ENCODE data around the gene ZFP3. TPM values are rescaled to one million over a fixed set of nuclear protein-coding genes. Genes with fewer than 3 reads are reported as not detected.
"Not testable (repeated sequence)": the region's sequence is repeated elsewhere in the genome, so short reads cannot be mapped to it uniquely, and the experiment has no call there.

The ZFP3 gene
- total and polyA plus RNA-seq, 4 donors: 2.3 to 7.3 (median 3.7) TPM

- Histone ChIP-seq H3K36me3 (ENCODE audit: control insufficient read depth in 4 of 4, insufficient read depth in 4 of 4, low read length in 4 of 4) (no peaks in the 10 kb centered on the region), H3K9me3 (ENCODE audit: control insufficient read depth in 4 of 4, insufficient read depth in 3 of 4, low read length in 3 of 4) (peaks cover 0 to 12% (median 0%) of the 10 kb centered on the region in 4 donors), H3K4me3 (no peak overlapping the region), H3K27me3 (ENCODE audit: control insufficient read depth in 3 of 3, insufficient read depth in 3 of 3, low read length in 2 of 3) (peaks cover 0 to 27% (median 20%) of the 10 kb centered on the region in 3 donors), H3K27ac (ENCODE audit: low read depth in 1 of 2, low read length in 1 of 2) (no peak overlapping the region), H3K9ac (ENCODE audit: insufficient read depth in 1 of 2, low read length in 2 of 2) (no peak overlapping the region), H3K4me1 (ENCODE audit: control insufficient read depth in 5 of 5, insufficient read depth in 5 of 5, low read length in 5 of 5) (peaks cover 0 to 3% (median 0%) of the 10 kb centered on the region in 5 donors)
- WGBS, 2 donors: 88 to 94% methylated on average over 6 of the region's 6 CpGs
- TF ChIP-seq, protein P1, sequence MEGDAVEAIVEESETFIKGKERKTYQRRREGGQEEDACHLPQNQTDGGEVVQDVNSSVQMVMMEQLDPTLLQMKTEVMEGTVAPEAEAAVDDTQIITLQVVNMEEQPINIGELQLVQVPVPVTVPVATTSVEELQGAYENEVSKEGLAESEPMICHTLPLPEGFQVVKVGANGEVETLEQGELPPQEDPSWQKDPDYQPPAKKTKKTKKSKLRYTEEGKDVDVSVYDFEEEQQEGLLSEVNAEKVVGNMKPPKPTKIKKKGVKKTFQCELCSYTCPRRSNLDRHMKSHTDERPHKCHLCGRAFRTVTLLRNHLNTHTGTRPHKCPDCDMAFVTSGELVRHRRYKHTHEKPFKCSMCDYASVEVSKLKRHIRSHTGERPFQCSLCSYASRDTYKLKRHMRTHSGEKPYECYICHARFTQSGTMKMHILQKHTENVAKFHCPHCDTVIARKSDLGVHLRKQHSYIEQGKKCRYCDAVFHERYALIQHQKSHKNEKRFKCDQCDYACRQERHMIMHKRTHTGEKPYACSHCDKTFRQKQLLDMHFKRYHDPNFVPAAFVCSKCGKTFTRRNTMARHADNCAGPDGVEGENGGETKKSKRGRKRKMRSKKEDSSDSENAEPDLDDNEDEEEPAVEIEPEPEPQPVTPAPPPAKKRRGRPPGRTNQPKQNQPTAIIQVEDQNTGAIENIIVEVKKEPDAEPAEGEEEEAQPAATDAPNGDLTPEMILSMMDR (IDR thresholded peaks at IDR 0.05; ENCODE audit: control extremely low read depth, extremely low read depth): no peak
- DNase-seq (no peak), ATAC-seq (ENCODE audit: insufficient read depth, low FRiP score) (no peak)
Observed at GRCh38 chr17:5118219-5118618, 40.0 kb downstream of the ZFP3 start.

- no peak overlapping the region for H3K9ac ChIP-seq (ENCODE audit: insufficient read depth in 1 of 2, low read length in 2 of 2)
- 88 to 93% methylated on average over 7 of the region's 7 CpGs for WGBS, 2 donors
- DNase-seq (no peak), ATAC-seq (ENCODE audit: insufficient read depth, low FRiP score) (no peak)
- peaks cover 0 to 27% (median 16%) of the 10 kb centered on the region in 3 donors for H3K27me3 ChIP-seq (ENCODE audit: control insufficient read depth in 3 of 3, insufficient read depth in 3 of 3, low read length in 2 of 3)
- TF ChIP-seq, protein P1 (IDR thresholded peaks at IDR 0.05; ENCODE audit: control extremely low read depth, extremely low read depth): no peak
- H3K4me1 ChIP-seq (ENCODE audit: control insufficient read depth in 5 of 5, insufficient read depth in 5 of 5, low read length in 5 of 5): peaks cover 0 to 4% (median 0%) of the 10 kb centered on the region in 5 donors
- H3K36me3 ChIP-seq (ENCODE audit: control insufficient read depth in 4 of 4, insufficient read depth in 4 of 4, low read length in 4 of 4): no peaks in the 10 kb centered on the region
- H3K4me3 ChIP-seq: no peak overlapping the region
- peaks cover 0 to 16% (median 0%) of the 10 kb centered on the region in 4 donors for H3K9me3 ChIP-seq (ENCODE audit: control insufficient read depth in 4 of 4, insufficient read depth in 3 of 4, low read length in 3 of 4)
- H3K27ac ChIP-seq (ENCODE audit: low read depth in 1 of 2, low read length in 1 of 2): no peak overlapping the region
Observed at GRCh38 chr17:5120036-5120435, 41.8 kb downstream of the ZFP3 start.

- H3K9ac ChIP-seq (ENCODE audit: insufficient read depth in 1 of 2, low read length in 2 of 2); H3K4me1 ChIP-seq (ENCODE audit: control insufficient read depth in 5 of 5, insufficient read depth in 5 of 5, low read length in 5 of 5); H3K27ac ChIP-seq (ENCODE audit: low read depth in 1 of 2, low read length in 1 of 2); DNase-seq; H3K4me3 ChIP-seq; H3K36me3 ChIP-seq (ENCODE audit: control insufficient read depth in 4 of 4, insufficient read depth in 4 of 4, low read length in 4 of 4); ATAC-seq (ENCODE audit: insufficient read depth, low FRiP score): not testable (repeated sequence)
- 90 to 96% methylated on average over 6 of the region's 6 CpGs for WGBS, 2 donors
- Histone ChIP-seq H3K27me3 (ENCODE audit: control insufficient read depth in 3 of 3, insufficient read depth in 3 of 3, low read length in 2 of 3) (peaks cover 0 to 22% (median 10%) of the 10 kb centered on the region in 3 donors), H3K9me3 (ENCODE audit: control insufficient read depth in 4 of 4, insufficient read depth in 3 of 4, low read length in 3 of 4) (peaks cover 0 to 16% (median 0%) of the 10 kb centered on the region in 4 donors)
Observed at GRCh38 chr17:5120436-5121185, 42.3 kb downstream of the ZFP3 start.

DNA sequence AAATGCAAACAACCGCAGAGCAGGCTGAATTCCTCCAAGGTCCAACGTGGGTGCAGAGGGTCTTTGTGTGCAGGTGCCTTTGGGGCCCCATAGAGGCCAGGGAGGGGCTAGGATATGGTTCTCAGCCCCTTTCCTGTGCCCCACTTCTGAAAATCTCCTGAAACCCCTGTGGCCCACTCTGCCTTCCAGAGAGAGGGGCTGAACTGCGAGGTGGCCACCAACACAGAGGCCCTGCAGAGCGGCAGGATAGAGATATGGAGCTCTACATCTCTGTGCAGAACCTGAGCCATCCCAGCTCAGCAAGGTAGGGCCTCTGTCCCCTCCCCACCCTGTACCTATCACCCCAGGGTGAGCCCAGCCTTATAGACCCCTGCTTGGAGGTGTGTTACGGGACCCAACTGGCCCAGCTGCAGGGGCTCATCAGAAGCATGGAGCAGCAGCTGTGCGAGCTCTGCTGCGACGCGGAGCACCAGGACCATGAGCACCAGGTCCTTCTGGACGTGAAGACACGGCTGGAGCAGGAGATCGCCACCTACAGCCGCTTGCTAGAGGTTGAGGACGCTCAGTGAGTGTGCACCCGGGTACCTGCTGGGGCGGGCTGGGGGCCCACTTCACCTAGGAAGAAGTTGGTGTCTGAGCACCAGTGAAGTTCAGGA, 43.0 kb downstream of the ZFP3 start:
- Histone ChIP-seq H3K9ac (ENCODE audit: insufficient read depth in 1 of 2, low read length in 2 of 2) (no peak overlapping the region), H3K9me3 (ENCODE audit: control insufficient read depth in 4 of 4, insufficient read depth in 3 of 4, low read length in 3 of 4) (peaks cover 0 to 13% (median 0%) of the 10 kb centered on the region in 4 donors), H3K4me1 (ENCODE audit: control insufficient read depth in 5 of 5, insufficient read depth in 5 of 5, low read length in 5 of 5) (peaks cover 0 to 4% (median 0%) of the 10 kb centered on the region in 5 donors), H3K4me3 (no peak overlapping the region), H3K36me3 (ENCODE audit: control insufficient read depth in 4 of 4, insufficient read depth in 4 of 4, low read length in 4 of 4) (no peaks in the 10 kb centered on the region), H3K27ac (ENCODE audit: low read depth in 1 of 2, low read length in 1 of 2) (no peak overlapping the region), H3K27me3 (ENCODE audit: control insufficient read depth in 3 of 3, insufficient read depth in 3 of 3, low read length in 2 of 3) (peaks cover 0 to 17% (median 8%) of the 10 kb centered on the region in 3 donors)
- TF ChIP-seq, protein P1 (IDR thresholded peaks at IDR 0.05; ENCODE audit: control extremely low read depth, extremely low read depth): no peak
- no peak for DNase-seq
- 94% methylated on average over 16 of the region's 16 CpGs for WGBS, 2 donors
- no peak for ATAC-seq (ENCODE audit: insufficient read depth, low FRiP score)

DNA sequence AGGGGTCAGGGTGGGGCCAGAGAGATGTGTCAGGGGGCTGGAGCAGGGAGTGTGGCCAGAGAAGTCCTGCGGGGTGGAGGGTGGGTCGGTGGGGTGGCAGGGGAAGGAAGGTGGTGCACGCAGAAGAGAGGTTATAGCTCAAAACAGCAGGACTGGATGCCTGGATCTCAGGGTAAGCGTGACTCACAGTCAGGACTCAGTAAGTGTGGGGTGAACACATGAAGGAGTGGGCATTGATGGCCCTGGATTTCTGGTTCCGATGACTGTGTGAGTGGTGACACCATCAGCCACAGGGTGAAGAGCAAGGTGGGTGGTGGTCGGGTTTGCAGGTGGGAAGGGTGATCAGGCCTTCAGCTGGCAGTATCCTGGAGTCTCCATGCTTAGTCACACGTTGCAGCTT, 43.8 kb downstream of the ZFP3 start:
- not testable (repeated sequence) for H3K27me3 ChIP-seq (ENCODE audit: control insufficient read depth in 3 of 3, insufficient read depth in 3 of 3, low read length in 2 of 3); H3K36me3 ChIP-seq (ENCODE audit: control insufficient read depth in 4 of 4, insufficient read depth in 4 of 4, low read length in 4 of 4); DNase-seq; ATAC-seq (ENCODE audit: insufficient read depth, low FRiP score); H3K4me3 ChIP-seq; H3K9ac ChIP-seq (ENCODE audit: insufficient read depth in 1 of 2, low read length in 2 of 2); H3K4me1 ChIP-seq (ENCODE audit: control insufficient read depth in 5 of 5, insufficient read depth in 5 of 5, low read length in 5 of 5); H3K27ac ChIP-seq (ENCODE audit: low read depth in 1 of 2, low read length in 1 of 2)
- WGBS, 2 donors: 77 to 80% methylated on average over 7 of the region's 7 CpGs
- peaks cover 0 to 11% (median 0%) of the 10 kb centered on the region in 4 donors for H3K9me3 ChIP-seq (ENCODE audit: control insufficient read depth in 4 of 4, insufficient read depth in 3 of 4, low read length in 3 of 4)

Data from lung (tissue), 12 donors.